ENCODE data around the gene LZTS3.

DNA sequence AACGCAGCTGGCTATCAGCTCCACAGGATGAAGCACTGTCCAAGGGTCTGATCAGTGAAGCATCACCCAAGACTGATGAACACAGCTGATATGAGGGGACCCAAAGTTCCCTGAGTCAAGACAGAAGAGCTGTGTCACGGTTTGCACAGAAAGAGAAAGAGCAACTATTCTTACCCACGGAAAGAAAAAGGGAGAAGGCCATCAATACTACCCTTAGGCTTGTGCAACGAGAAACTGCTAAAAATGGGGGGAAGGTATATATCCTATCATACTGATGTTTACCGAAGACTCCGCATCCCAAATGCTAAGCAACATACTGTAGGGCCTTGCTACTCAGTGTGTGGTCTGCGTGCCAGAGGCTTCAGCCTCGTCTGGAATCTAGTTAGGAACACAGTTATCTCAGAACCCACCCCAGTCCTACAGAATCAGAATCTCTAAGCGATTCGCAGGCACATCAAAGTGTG lies 14.3 kb downstream of the LZTS3 start:
- TF ChIP-seq, protein P1, sequence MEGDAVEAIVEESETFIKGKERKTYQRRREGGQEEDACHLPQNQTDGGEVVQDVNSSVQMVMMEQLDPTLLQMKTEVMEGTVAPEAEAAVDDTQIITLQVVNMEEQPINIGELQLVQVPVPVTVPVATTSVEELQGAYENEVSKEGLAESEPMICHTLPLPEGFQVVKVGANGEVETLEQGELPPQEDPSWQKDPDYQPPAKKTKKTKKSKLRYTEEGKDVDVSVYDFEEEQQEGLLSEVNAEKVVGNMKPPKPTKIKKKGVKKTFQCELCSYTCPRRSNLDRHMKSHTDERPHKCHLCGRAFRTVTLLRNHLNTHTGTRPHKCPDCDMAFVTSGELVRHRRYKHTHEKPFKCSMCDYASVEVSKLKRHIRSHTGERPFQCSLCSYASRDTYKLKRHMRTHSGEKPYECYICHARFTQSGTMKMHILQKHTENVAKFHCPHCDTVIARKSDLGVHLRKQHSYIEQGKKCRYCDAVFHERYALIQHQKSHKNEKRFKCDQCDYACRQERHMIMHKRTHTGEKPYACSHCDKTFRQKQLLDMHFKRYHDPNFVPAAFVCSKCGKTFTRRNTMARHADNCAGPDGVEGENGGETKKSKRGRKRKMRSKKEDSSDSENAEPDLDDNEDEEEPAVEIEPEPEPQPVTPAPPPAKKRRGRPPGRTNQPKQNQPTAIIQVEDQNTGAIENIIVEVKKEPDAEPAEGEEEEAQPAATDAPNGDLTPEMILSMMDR (IDR thresholded peaks at IDR 0.05): no peak
- no peak for TF ChIP-seq EP300 (IDR thresholded peaks at IDR 0.05)
